22Rv1 (cell line): ENCODE results near the gene FBXO2.

Experiments
- H3K27ac ChIP-seq: fragments of 450-650 bp; 2 replicates; pipeline ENCODE4 v1.5.1; 2017
- ZFX ChIP-seq: fragments of 450-650 bp; IDR thresholded peaks from 2 replicates; pipeline ENCODE4 v1.6.1; 2017; ENCODE audit warnings: antibody characterized with exemption, borderline replicate concordance
- TF ChIP-seq, protein P1 (sequence below): fragments of 450-650 bp; IDR thresholded peaks from 2 replicates; pipeline ENCODE4 v1.5.1; 2017; ENCODE audit warnings: mild to moderate bottlenecking

Gene FBXO2, protein sequence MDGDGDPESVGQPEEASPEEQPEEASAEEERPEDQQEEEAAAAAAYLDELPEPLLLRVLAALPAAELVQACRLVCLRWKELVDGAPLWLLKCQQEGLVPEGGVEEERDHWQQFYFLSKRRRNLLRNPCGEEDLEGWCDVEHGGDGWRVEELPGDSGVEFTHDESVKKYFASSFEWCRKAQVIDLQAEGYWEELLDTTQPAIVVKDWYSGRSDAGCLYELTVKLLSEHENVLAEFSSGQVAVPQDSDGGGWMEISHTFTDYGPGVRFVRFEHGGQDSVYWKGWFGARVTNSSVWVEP

DNA sequence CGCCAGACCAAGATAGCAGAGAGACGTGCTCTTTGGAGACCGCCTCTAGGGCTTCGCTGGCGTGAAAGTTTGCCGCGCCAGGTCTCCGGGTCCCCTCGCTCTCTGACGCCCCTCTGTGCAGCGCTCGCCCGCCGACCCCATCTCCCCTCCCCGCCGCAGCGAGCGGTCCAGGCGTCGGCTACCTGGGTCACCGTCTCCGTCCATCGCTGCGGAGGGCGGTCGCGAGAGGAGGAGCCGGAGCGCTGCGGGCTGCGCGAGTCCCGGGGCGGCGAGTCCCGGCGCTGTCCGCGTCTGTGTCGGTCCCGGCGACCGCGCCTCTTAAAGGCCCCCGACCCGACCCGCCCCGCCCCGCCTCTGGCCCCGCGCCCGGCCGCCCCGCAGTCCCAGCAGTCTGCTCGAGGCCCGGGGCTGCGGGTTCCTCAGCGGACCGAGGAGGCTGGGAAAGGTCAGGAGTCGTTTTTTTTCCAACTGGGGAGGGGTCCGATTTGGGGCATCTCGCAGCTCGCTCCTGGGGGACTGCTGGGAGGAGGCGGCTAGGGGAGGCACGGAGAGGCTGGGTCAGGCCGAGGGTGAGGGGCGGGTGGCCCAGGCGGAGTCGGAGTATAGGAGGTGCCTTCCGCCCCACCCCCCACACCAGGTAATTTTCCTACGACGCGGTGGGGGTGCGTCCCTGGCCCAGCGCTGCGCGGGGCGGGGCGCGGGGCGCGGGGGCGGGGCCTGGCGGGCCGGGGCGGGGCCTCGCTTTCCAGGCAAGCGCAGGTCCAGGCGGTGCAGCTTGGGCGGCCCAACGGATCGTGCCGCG, at the start of gene FBXO2, which contains the start of gene FBXO44:
Gene FBXO2, minus strand, starts transcription at position 293 of the 802 bp plus-strand sequence. Its CDS starts 89 bp downstream, at position 204.
Gene FBXO44, plus strand, starts transcription at position 741 of the 802 bp plus-strand sequence. CDS start 959 bp downstream, outside the sequence.
- no peak within 1 kb of the TSS for H3K27ac ChIP-seq

DNA sequence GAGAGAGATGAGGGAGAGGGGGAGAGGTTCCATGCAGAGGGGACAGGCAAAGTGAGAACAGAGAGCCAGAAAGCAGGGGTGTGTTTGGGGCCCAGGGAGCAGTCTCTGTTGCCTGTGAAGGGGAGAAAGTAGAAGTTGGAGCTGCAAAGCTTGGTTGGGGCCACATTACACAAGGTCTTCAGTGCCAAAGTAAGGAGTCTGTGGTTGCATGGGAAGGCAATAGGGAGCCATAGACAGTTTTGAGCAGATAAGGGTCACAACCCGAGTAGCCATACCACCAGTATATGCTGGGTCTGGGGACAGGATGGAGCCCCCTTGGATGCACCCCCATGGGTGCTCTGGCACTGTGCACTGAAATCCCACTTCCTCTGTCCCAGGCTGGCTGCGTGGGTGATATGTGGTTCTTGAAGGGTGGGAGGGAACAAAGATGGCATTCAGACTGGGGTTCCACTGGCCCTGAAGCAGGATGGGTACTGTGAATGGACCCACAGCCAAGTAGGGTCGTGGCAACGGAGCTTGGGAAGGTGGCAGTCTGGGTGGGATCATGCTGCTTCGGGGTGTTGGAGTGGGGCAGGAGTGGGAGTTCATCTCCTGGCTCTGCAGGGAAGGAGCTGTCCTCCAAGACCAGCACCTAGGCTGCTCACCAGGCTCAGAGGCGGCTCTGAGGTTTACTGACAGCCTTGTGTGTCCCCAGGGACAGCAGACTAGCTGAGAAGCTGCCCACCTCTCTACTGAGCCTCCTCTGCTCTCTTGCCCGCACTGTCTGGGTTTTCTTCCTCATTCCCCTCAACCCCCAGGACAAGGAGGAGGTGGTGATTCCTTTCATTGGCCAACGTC, 49.3 kb upstream of the FBXO2 start:
- H3K27ac ChIP-seq: no peak overlapping the region
- no peak for TF ChIP-seq ZFX
- TF ChIP-seq, protein P1, sequence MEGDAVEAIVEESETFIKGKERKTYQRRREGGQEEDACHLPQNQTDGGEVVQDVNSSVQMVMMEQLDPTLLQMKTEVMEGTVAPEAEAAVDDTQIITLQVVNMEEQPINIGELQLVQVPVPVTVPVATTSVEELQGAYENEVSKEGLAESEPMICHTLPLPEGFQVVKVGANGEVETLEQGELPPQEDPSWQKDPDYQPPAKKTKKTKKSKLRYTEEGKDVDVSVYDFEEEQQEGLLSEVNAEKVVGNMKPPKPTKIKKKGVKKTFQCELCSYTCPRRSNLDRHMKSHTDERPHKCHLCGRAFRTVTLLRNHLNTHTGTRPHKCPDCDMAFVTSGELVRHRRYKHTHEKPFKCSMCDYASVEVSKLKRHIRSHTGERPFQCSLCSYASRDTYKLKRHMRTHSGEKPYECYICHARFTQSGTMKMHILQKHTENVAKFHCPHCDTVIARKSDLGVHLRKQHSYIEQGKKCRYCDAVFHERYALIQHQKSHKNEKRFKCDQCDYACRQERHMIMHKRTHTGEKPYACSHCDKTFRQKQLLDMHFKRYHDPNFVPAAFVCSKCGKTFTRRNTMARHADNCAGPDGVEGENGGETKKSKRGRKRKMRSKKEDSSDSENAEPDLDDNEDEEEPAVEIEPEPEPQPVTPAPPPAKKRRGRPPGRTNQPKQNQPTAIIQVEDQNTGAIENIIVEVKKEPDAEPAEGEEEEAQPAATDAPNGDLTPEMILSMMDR: no peak

More for the DNA sequence above, at the start of gene FBXO2, which contains the start of gene FBXO44:
- TF ChIP-seq, protein P1: no peak
- TF ChIP-seq ZFX: no peak

DNA sequence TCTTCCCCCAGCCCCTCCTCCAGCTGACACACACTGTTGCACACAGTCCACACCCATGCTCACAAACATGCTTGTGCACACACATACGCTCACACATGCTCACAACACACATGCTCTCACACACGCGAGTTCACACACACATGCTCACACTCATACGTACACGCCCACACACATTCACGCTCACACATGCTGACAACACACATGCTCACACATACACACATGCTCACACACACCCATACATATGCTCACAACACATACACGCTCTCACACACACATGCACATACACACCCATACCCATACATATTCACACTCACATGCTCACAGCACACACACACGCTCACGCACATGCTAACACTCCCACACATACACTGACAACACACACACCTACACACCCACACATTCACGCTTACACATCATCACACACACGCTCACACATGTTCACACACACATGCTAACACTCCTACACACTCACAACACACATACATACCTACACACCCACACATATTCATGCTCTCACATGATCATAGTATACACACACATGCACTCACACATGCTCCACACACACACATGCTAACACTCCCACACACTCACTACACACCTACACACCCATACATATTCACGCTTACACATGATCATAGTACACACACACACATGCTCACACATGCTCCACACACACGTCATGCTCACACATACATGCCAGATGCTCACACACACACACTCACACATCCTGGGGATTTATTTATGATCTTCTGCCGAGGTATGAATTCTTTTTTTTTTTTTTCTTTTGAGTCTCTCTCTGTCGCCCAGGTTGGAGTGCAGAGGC, 48.0 kb upstream of the FBXO2 start:
- no peak for TF ChIP-seq ZFX
- TF ChIP-seq, protein P1: no peak
- H3K27ac ChIP-seq: no peak overlapping the region

DNA sequence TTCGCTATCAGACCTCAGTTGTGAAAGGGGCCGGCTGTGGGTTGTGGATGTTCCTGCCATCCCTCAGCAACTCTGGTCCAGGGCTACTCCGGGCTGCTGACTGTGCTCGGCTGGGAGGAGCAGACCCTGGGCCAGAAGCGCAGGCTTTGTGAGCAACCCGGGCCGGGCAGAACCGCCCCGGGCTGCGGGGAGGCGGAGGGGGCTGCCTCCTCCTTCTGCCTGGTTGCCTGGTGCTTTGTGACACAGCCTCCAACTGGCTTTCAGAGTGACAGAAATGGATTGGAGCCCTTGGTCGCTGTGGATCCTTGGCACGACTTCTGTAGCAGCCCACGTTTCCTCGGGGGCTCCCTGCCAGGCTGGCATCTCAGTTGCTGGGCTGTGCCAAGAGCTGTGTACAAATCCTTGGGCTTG, 47.3 kb upstream of the FBXO2 start:
- TF ChIP-seq ZFX: no peak
- TF ChIP-seq, protein P1: no peak
- H3K27ac ChIP-seq: no peak overlapping the region

DNA sequence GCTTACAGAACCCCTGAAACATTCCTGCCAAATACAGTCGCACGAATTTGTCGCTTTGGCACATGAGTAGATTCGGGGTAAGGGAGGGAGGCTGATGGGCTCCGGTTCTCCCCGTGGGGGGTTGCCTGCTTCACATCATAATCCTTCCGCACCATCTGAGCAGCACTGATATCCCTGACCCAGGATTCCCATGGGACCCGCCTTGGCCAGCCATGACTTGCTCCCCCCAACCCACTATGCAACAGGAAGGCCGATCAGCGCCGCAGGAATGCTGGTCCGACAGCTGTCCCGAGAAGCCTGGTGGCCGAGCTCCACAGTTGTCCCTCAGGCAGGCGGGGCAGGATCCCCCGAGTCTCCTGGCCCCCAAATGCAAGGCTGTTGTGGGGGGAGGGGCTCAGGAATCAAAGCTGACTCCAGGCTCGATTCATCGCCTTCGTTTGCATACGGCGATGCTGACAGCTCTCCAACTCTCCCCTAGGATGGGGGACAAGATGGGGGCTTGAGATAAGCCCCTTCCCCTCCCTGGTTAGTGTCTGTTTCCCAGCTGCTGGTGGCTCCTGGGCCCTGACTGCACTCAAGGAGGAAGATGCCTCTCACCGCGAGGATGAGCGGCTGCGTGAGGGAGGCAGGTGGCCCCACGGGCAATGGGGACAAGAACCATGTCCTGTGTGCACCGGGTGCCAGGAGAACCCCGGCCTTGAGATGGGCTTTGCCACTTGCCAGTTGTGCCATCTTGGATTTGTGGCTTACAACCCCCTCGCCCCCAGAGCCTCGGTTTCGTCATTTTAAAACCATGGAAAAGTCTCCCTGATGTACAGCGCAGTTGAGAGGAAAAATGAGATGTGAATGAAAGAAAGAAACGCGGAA, 46.6 kb upstream of the FBXO2 start:
- H3K27ac ChIP-seq: no peak overlapping the region
- TF ChIP-seq, protein P1: no peak
- no peak for TF ChIP-seq ZFX

DNA sequence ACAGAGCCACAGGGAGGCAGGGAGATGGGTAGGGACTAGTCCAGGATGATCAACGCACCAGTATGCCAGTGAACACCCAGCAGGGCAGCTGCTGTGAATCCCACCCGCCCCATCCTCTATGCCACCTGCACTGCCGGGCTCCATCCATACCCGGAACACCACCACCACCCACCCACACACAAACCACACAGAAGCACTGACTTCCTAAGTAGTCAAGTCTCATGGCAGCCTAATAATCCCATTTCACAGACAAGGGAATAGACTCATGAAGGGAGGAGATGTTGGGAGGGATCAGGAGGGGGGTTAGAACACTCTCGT, 43.6 kb upstream of the FBXO2 start:
- TF ChIP-seq, protein P1: no peak
- no peak for TF ChIP-seq ZFX
- H3K27ac ChIP-seq: no peak overlapping the region
